AG04450 (cell line): ENCODE data around the gene SOD3. TPM values are rescaled to one million over a fixed set of nuclear protein-coding genes. Genes with fewer than 3 reads are reported as not detected.

Experiments used
- CTCF ChIA-PET: fragments of 300-600, 350-600 bp; formaldehyde crosslinking; extraction: SDS; loops from one replicate; lab custom pipeline; 2022; ENCODE audit warnings: antibody characterized with exemption, inconsistent platforms; lab: Charles Lee
- POLR2A ChIA-PET: fragments of 350-600 bp; formaldehyde crosslinking; extraction: SDS; loops from one replicate; lab custom pipeline; 2021; ENCODE audit warnings: antibody characterized with exemption, inconsistent platforms; lab: Yijun Ruan, JAX
- DNase-seq: peaks from one replicate; pipeline ENCODE4 v3.0.0-alpha.2; 2011; ENCODE audit warnings: low read depth, low spot score
- H3K27ac ChIP-seq: one replicate; pipeline ENCODE4 v1.5.1; 2012; ENCODE audit warnings: low read depth, low read length, control low read depth
- H3K27me3 ChIP-seq: one replicate; pipeline ENCODE4 v1.6.0; 2012; ENCODE audit warnings: low read length; ENCODE audit not compliant: control insufficient read depth, insufficient read depth
- H3K4me3 ChIP-seq: 2 replicates; pipeline ENCODE4 v1.5.1; 2011; ENCODE audit warnings: mild to moderate bottlenecking, low read depth, low read length, control low read depth
- H3K9me3 ChIP-seq: 2 replicates; pipeline ENCODE4 v1.5.1; 2012; ENCODE audit warnings: low read length; ENCODE audit not compliant: control insufficient read depth, insufficient read depth
- polyA plus RNA-seq: library from polyadenylated mRNA; depleted of rRNA; stranded (reverse); fragments of >200 nt; gene quantifications from 2 replicates; pipeline ENCODE4 v1.2.3, GENCODE V29; 2011
- TF ChIP-seq, protein P1 (sequence below): IDR thresholded peaks from 2 replicates; pipeline ENCODE4 v1.5.1; 2011; ENCODE audit warnings: low read depth, low read length, control low read depth, inconsistent platforms

The SOD3 gene
- polyA plus RNA-seq, 1 experiment = 3.8 TPM

DNA sequence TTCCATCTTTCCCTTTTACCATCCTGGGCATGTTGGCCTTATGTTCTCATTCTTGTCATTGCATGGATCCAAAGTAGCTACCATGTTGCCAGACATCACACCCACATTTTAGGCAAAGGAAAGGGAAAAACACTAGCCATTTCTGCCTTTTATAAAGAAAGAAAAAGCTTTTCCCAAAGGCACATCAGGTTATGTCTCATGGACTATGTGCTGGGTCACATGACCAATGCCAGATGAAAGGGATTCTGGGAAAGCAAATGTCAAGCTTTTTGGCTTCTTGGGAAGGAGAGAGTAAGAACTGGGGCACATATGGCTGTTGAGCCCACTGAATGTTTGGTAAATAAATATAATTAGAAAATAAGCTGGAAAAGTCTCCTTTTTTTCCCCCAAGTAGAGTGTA is 4.3 kb upstream of the SOD3 start:
- Histone ChIP-seq H3K27ac (no peak overlapping the region), H3K9me3 (0 out of 2 replicates have a peak, but pooled peaks cover under 1% of the 10 kb centered on the region), H3K27me3 (no peaks in the 10 kb centered on the region), H3K4me3 (no peak overlapping the region)
- DNase-seq = no peak
- ChIA-PET CTCF (no interaction called here), POLR2A (no interaction called here)
- TF ChIP-seq, protein P1, sequence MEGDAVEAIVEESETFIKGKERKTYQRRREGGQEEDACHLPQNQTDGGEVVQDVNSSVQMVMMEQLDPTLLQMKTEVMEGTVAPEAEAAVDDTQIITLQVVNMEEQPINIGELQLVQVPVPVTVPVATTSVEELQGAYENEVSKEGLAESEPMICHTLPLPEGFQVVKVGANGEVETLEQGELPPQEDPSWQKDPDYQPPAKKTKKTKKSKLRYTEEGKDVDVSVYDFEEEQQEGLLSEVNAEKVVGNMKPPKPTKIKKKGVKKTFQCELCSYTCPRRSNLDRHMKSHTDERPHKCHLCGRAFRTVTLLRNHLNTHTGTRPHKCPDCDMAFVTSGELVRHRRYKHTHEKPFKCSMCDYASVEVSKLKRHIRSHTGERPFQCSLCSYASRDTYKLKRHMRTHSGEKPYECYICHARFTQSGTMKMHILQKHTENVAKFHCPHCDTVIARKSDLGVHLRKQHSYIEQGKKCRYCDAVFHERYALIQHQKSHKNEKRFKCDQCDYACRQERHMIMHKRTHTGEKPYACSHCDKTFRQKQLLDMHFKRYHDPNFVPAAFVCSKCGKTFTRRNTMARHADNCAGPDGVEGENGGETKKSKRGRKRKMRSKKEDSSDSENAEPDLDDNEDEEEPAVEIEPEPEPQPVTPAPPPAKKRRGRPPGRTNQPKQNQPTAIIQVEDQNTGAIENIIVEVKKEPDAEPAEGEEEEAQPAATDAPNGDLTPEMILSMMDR = no peak

DNA sequence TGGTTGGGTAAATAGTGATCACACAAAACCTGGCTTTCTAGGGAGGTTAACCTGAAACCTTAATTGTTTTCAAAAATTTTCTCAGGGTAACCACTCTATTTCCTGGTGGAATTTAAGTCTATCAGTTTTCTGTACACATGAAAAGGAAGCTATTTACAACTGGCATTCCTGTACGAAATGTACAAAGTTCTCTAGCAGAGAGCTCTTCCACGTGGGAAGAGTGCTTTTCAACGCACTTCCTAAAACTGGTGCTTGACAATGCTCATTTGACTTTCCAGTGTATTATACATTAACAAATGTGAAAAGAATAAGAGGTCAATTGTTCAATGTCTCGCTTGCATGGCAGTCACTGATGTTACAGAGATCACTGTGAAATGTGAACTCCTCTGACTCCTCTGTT is 2.8 kb upstream of the SOD3 start:
- DNase-seq = no peak
- H3K4me3 ChIP-seq = no peak overlapping the region
- TF ChIP-seq, protein P1 = no peak
- no peaks in the 10 kb centered on the region for H3K27me3 ChIP-seq
- ChIA-PET CTCF (interaction anchor here (0.6 to 1.3 kb wide), 2 partner anchors 17 to 218 kb away, joined by 3 to 4 read pairs; no protein-coding TSS in a partner anchor), POLR2A (no interaction called here)
- H3K27ac ChIP-seq = no peak overlapping the region
- no peaks in the 10 kb centered on the region for H3K9me3 ChIP-seq

DNA sequence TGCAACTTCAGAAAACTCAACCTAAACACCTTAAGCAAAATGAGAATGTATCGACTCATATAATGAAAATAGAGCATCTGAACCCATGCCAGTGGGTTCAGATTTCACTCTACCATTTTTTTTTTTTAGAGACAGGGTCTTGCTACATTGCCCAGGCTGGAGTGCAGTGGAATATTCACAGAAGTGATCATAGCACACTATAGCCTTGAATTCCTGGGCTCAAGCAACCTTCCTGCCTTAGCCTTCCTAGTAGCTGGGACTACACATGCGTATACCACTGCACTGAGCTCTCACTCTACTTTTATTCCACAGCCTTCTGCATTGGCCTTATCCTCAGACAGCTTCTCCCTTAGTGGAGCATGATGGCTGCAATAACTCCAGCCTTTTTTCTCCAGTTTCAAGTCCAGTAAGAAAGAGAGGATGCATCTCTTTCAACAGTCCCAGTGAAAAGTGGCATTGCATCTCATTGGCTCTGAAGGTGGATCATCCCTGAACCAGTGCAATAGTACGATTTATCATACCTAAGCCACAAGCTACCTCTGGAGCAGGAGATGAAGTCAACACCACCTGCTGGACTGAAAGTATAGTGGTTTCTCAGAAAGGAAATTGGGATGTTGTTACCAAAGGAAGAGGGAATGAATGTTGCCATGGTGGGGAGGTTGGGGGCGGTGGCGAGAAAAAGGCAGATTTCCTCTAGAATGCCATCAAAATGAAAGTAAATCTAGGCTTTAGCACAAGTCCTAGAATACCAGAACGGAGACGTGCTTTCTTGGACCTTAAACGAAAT is 2.0 kb upstream of the SOD3 start:
- H3K4me3 ChIP-seq = no peak overlapping the region
- DNase-seq = no peak
- no peaks in the 10 kb centered on the region for H3K9me3 ChIP-seq
- ChIA-PET CTCF (interaction anchor here (0.6 to 1.4 kb wide), 6 partner anchors 16 to 519 kb away, joined by 3 to 4 read pairs (median 3); partner anchors contain the start of gene ZCCHC4), POLR2A (no interaction called here)
- no peaks in the 10 kb centered on the region for H3K27me3 ChIP-seq
- TF ChIP-seq, protein P1 = peak; percentile 46
- no peak overlapping the region for H3K27ac ChIP-seq

DNA sequence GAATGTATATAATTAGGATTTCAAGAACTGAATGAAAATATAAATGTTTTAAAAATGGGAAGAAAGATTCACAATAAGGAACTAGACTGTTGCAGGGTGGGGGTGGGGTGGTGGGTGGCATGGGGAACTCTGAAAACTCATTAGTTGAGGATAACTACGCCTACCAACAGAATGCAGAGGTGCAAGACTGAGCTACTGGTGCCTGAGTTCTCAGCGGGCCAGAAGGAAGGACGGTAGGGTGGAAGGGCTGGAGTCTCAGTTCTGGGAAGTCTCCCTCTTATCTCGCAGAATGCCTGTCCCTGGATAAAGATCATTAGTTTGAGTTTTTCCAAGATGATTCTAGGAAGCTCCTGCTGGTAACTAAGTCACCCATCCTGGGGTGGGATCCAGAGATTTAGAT is 1.3 kb upstream of the SOD3 start:
- Histone ChIP-seq H3K27ac (peak overlapping the region; percentile 21), H3K4me3 (no peak overlapping the region), H3K9me3 (no peaks in the 10 kb centered on the region), H3K27me3 (no peaks in the 10 kb centered on the region)
- ChIA-PET CTCF (interaction anchor here (1.1 to 1.4 kb wide), 4 partner anchors 8 to 518 kb away, joined by 3 to 4 read pairs (median 4); partner anchors contain the start of gene ZCCHC4), POLR2A (no interaction called here)
- TF ChIP-seq, protein P1 = no peak
- no peak for DNase-seq

DNA sequence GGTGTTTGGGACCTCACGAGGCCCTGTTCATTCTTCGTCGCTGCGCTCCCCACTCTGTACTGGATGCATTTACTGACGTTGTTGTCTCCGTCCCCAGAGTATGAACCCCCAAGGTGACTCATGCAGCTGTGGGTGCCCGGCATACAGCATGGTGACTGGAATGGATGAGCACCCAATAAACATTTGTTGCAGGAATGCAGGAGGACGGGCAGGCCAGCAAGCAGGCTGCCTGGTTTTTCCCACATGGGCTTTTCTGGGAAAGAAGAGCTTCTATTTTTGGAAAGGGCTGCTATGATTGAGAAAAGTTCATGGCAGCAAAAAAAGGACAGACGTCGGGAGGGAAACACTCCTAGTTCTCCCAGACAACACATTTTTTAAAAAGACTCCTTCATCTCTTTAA is 893 bp upstream of the SOD3 start:
- H3K4me3 ChIP-seq = no peak overlapping the region
- peaks cover 4% of the 10 kb centered on the region; the same call in 1 of the 2 replicates for H3K9me3 ChIP-seq
- H3K27ac ChIP-seq = peak overlapping the region; percentile 52
- TF ChIP-seq, protein P1 = no peak
- no peak for DNase-seq
- POLR2A ChIA-PET = no interaction called here
- no peaks in the 10 kb centered on the region for H3K27me3 ChIP-seq
- CTCF ChIA-PET = interaction anchor here (1.1 to 1.4 kb wide), 3 partner anchors 9 to 518 kb away, joined by 3 to 4 read pairs (median 4); partner anchors contain the start of gene ZCCHC4
